Heart right ventricle (tissue), 16 donors: Measurements from ENCODE around the gene RAB31. TPM values are rescaled to one million over a fixed set of nuclear protein-coding genes. Genes with fewer than 3 reads are reported as not detected.

Experiments used
- ATAC-seq, 8 donors: fragments of 200-7000 bp; cut with Tn5 transposase; one replicate each; pipeline ENCODE4 v1.9.1; 2020; ENCODE audit warnings: mild to moderate bottlenecking in 8 of 8, moderate library complexity in 8 of 8, moderate number of reproducible peaks in 1 of 8
- DNase-seq, 2 donors: peaks; one replicate each; pipeline ENCODE4 v3.0.0-alpha.2; 2020
- H3K27ac ChIP-seq, 10 donors: fragments of 200-600 bp; sonication (generic) in 2 of 10; one replicate each; pipeline versions ENCODE4 v1.5.0 to v1.8.0; 2020 to 2022; ENCODE audit warnings: mild to moderate bottlenecking in 3 of 10
- H3K27me3 ChIP-seq, 7 donors: fragments of 200-600 bp; one replicate each; pipeline ENCODE4 v1.8.0; 2021 to 2022; ENCODE audit warnings: mild to moderate bottlenecking in 2 of 7
- H3K36me3 ChIP-seq, 9 donors: fragments of 200-600 bp; sonication (generic) in 1 of 9; one replicate each; pipeline versions ENCODE4 v1.5.0 to v1.8.0; 2020 to 2022; ENCODE audit warnings: mild to moderate bottlenecking in 2 of 9
- H3K4me1 ChIP-seq, 9 donors: fragments of 200-600 bp; sonication (generic) in 1 of 9; one replicate each; pipeline versions ENCODE4 v1.5.0 to v1.8.0; 2020 to 2022; ENCODE audit warnings: mild to moderate bottlenecking in 4 of 9
- H3K4me3 ChIP-seq, 10 donors: fragments of 200-600 bp; sonication (generic) in 2 of 10; one replicate each; pipeline versions ENCODE4 v1.5.0 to v1.8.0; 2020 to 2022; ENCODE audit warnings: mild to moderate bottlenecking in 7 of 10, moderate library complexity in 2 of 10
- H3K9me3 ChIP-seq, 11 donors: fragments of 200-600 bp in 10 of 11; sonication (generic) in 2 of 11; one replicate each; pipeline versions ENCODE4 v1.5.0 to v1.8.0; 2013 to 2022; ENCODE audit warnings: mild to moderate bottlenecking in 2 of 11, control low read depth in 1 of 11, moderate library complexity in 1 of 11
- CTCF ChIP-seq, 9 donors: fragments of 200-600 bp; sonication (generic) in 2 of 9; IDR thresholded peaks; one replicate each; pipeline versions ENCODE4 v1.5.0 to v1.8.0; 2021 to 2022; ENCODE audit warnings: antibody characterized with exemption in 9 of 9, mild to moderate bottlenecking in 5 of 9, moderate library complexity in 1 of 9
- WGBS, 2 donors: extraction: QIAGEN DNeasy Blood & Tissue Kit; methylation state at CpG; one replicate each; pipeline ENCODE4 v1.1.7; 2013; ENCODE audit warnings: inconsistent platforms in 1 of 2; 5-methylcytosine and 5-hydroxymethylcytosine counted together
- intact Hi-C, 10 donors: fragments of 100-400 bp; cut with DNase I; formaldehyde crosslinking; loops; one replicate each; pipeline versions ENCODE4 v1.11.1 to v1.14.2; 2022
- polyA plus RNA-seq, 2 donors: library from polyadenylated mRNA; stranded (reverse); fragments of 200-250 nt; gene quantifications; one replicate each; pipeline ENCODE4 v1.2.3, GENCODE V29; 2013
- total RNA-seq, 10 donors: library from RNA; stranded (reverse); fragmentation: NEBNext Ultra II Directional in 3 of 10; extraction: Animal tissue kit (Norgen Biotek cat#: 25700) in 3 of 10; gene quantifications; one replicate each; pipeline versions ENCODE4 v1.2.1 to v1.2.4, GENCODE V29; 2021 to 2023
- donor health status: Arrhythmogenic right ventricular cardiomyopathy.
- donor health status: ischemic (EF 13 %, LVEDD 7.1; RV severe dilation, severe dysfunction).
- donor health status: healthy with polysubstance abuse.
- donor health status: DM: no; HTN: yes; CAD: no.
- donor health status: DM: no; HTN: no; CAD: no.
- donor health status: ischemic (EF 25% LVEDD 6.9; RV normal size, moderate dysfunction).
- donor health status: ischemic (EF 25% LVEDD 5.7; RV mildly dilated, moderate dysfunction).
- donor health status: healthy.
- donor health status: DM: yes; HTN: yes; CAD: no.
- donor health status: Ischemic cardiomyopathy.
- donor health status: ischemic (EF 35%, LVEDD 5.7; RV mildly dilated, moderate dysfunction).
- donor health status: nonischemic (EF 11% LVEDD 7.7; RV severe dilation, severe dysfunction).
- donor health status: DM: yes; HTN: yes; CAD: no.
- donor health status: PGD.
- donor health status: ischemic (EF 29% LVEDD 5.4; RV normal size, mild dysfunction).
- donor health status: nonischemic (EF 23%, LVEDD 6.1; RV moderate dilation, normal function).

Gene RAB31
- total and polyA plus RNA-seq, 12 donors, result 4.5 to 47.8 (median 16.6) TPM

GRCh38 chr18:9808295-9809241, 100.5 kb downstream of the RAB31 start:
- intact Hi-C loops, result loop anchor here in 8 of 10 donors (5.0 to 10.0 kb wide), 6 partner anchors 46 to 146 kb away; partner anchors contain the start of gene VAPA (in 3 of the 8)
- ATAC-seq (peak in 7 of 8 donors; percentile 41 to 87 (median 57)), DNase-seq (no peak)
- H3K27me3 ChIP-seq, result no peaks in the 10 kb centered on the region
- peak overlapping the region; percentile 9 to 80 (median 62) for H3K27ac ChIP-seq
- H3K36me3 ChIP-seq, result peaks cover 0 to 11% (median 0%) of the 10 kb centered on the region in 9 donors
- 63 to 67% methylated on average over 21 of the region's 21 CpGs for WGBS, 2 donors
- no peak for TF ChIP-seq CTCF (IDR thresholded peaks at IDR 0.05)
- peak overlapping the region in 1 of 10 donors; percentile 16 for H3K4me3 ChIP-seq
- H3K4me1 ChIP-seq, result peaks cover 15 to 56% (median 45%) of the 10 kb centered on the region in 9 donors
- H3K9me3 ChIP-seq, result peaks cover 0 to 3% (median 0%) of the 10 kb centered on the region in 11 donors

GRCh38 chr18:9809697-9810096, 101.6 kb downstream of the RAB31 start:
- Histone ChIP-seq H3K9me3 (peaks cover 0 to 3% (median 0%) of the 10 kb centered on the region in 11 donors), H3K36me3 (peaks cover 0 to 12% (median 0%) of the 10 kb centered on the region in 9 donors), H3K27me3 (no peaks in the 10 kb centered on the region), H3K4me1 (peaks cover 9 to 53% (median 40%) of the 10 kb centered on the region in 9 donors), H3K4me3 (no peak overlapping the region), H3K27ac (peak overlapping the region in 9 of 10 donors; percentile 28 to 80 (median 57))
- 66 to 69% methylated on average over 6 of the region's 6 CpGs for WGBS, 2 donors
- no peak for DNase-seq
- no peak for TF ChIP-seq CTCF (IDR thresholded peaks at IDR 0.05)
- ATAC-seq, result no peak
- intact Hi-C loops, result loop anchor here in 8 of 10 donors (5.0 to 10.0 kb wide), 6 partner anchors 45 to 145 kb away; partner anchors contain the start of gene VAPA (in 3 of the 8)

DNA sequence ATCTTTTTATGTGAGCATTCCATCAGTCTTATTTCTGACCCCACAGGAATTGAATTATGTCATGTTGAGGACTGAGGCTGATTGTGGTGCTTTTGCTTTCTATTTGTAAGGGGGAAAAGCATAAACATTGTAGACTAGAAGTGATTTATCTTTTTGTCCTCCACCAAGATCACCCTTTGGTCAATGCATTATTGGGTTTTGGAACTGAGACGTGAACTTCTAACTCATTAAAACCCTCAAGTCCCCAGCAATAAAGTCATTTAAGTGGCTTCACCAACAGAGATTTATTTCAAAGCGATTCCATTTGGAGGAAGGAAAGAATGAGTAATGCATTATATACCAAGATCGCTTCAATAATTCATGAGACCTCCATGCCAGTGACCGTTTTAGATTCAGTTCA, 102.2 kb downstream of the RAB31 start:
- Histone ChIP-seq H3K4me1 (peaks cover 9 to 53% (median 37%) of the 10 kb centered on the region in 9 donors), H3K4me3 (no peak overlapping the region), H3K36me3 (peaks cover 0 to 16% (median 0%) of the 10 kb centered on the region in 9 donors), H3K27me3 (no peaks in the 10 kb centered on the region), H3K9me3 (peaks cover 0 to 1% (median 0%) of the 10 kb centered on the region in 11 donors), H3K27ac (peak overlapping the region; percentile 15 to 80 (median 46))
- no peak for DNase-seq
- intact Hi-C loops, result no loop called here
- 85 to 89% methylated on average over 4 of the region's 4 CpGs for WGBS, 2 donors
- no peak for ATAC-seq
- no peak for TF ChIP-seq CTCF (IDR thresholded peaks at IDR 0.05)

- no peak overlapping the region for H3K4me3 ChIP-seq
- DNase-seq, result no peak
- WGBS, 2 donors, result 65 to 73% methylated on average over 14 of the region's 14 CpGs
Observed at GRCh38 chr18:9810994-9811705, 103.0 kb downstream of the RAB31 start.

More at GRCh38 chr18:9810994-9811705, 103.0 kb downstream of the RAB31 start:
- Histone ChIP-seq H3K27me3 (no peaks in the 10 kb centered on the region), H3K36me3 (peaks cover 0 to 11% (median 0%) of the 10 kb centered on the region in 9 donors), H3K27ac (peak overlapping the region in 7 of 10 donors; percentile 5 to 80 (median 57)), H3K9me3 (no peaks in the 10 kb centered on the region), H3K4me1 (peaks cover 9 to 53% (median 37%) of the 10 kb centered on the region in 9 donors)
- intact Hi-C loops, result no loop called here
- peak in 3 of 9 donors; percentile 34 to 43 (median 39) for TF ChIP-seq CTCF (IDR thresholded peaks at IDR 0.05)
- peak; percentile 42 to 83 (median 77) for ATAC-seq
